Neural progenitor cell (in vitro differentiated cells): ENCODE results near the gene SHROOM1. TPM values are rescaled to one million over a fixed set of nuclear protein-coding genes. Genes with fewer than 3 reads are reported as not detected.

Source experiments
- DNase-seq: peaks from one replicate; pipeline ENCODE4 v3.0.0-alpha.2; 2016; ENCODE audit warnings: low spot score
- H2AFZ ChIP-seq: fragments of 200-600 bp; sonication (generic); replicated peaks from 2 replicates; pipeline ENCODE4 v1.6.1; 2016; ENCODE audit warnings: antibody characterized with exemption
- H3F3A ChIP-seq: fragments of 200-600 bp; sonication (generic); 2 replicates; pipeline ENCODE4 v1.6.1; 2016; ENCODE audit warnings: antibody characterized with exemption, low read depth
- H3K27ac ChIP-seq: fragments of 200-600 bp; sonication (generic); 2 replicates; pipeline ENCODE4 v1.5.1; 2016; ENCODE audit warnings: mild to moderate bottlenecking
- H3K27me3 ChIP-seq: fragments of 200-600 bp; sonication (generic); 2 replicates; pipeline ENCODE4 v1.6.1; 2016; ENCODE audit warnings: mild to moderate bottlenecking, moderate library complexity
- H3K36me3 ChIP-seq: fragments of 200-600 bp; sonication (generic); 2 replicates; pipeline ENCODE4 v1.5.1; 2016
- H3K4me1 ChIP-seq: fragments of 200-600 bp; sonication (generic); 2 replicates; pipeline ENCODE4 v1.6.1; 2016; ENCODE audit warnings: mixed run types
- H3K4me2 ChIP-seq: fragments of 200-600 bp; sonication (generic); 2 replicates; pipeline ENCODE4 v1.6.1; 2016
- H3K4me3 ChIP-seq: fragments of 200-600 bp; sonication (generic); 2 replicates; pipeline ENCODE4 v1.5.1; 2016
- H3K79me2 ChIP-seq: fragments of 200-600 bp; sonication (generic); 2 replicates; pipeline ENCODE4 v1.6.1; 2016; ENCODE audit warnings: low read depth
- H3K9ac ChIP-seq: fragments of 200-600 bp; sonication (generic); 2 replicates; pipeline ENCODE4 v1.6.1; 2016
- H3K9me3 ChIP-seq: fragments of 200-600 bp; sonication (generic); 2 replicates; pipeline ENCODE4 v1.5.1; 2016; ENCODE audit warnings: low read depth
- H4K20me1 ChIP-seq: fragments of 200-600 bp; sonication (generic); 2 replicates; pipeline ENCODE4 v1.6.1; 2016; ENCODE audit warnings: low read depth
- H3K27ac Mint-ChIP-seq: 3 replicates; pipeline ENCODE4 v1.8.0; 2021; ENCODE audit warnings: mixed read lengths
- H3K27me3 Mint-ChIP-seq: 2 replicates; pipeline ENCODE4 v1.8.0; 2022; ENCODE audit warnings: low read depth, mild to moderate bottlenecking, inconsistent platforms, moderate library complexity, mixed read lengths; ENCODE audit not compliant: insufficient read depth
- H3K36me3 Mint-ChIP-seq: 3 replicates; pipeline ENCODE4 v1.8.0; 2021; ENCODE audit warnings: mixed read lengths
- H3K4me1 Mint-ChIP-seq: 3 replicates; pipeline ENCODE4 v1.8.0; 2021; ENCODE audit warnings: mixed read lengths
- H3K4me3 Mint-ChIP-seq: 3 replicates; pipeline ENCODE4 v1.8.0; 2021; ENCODE audit warnings: mild to moderate bottlenecking, moderate library complexity, mixed read lengths
- H3K9me3 Mint-ChIP-seq: 3 replicates; pipeline ENCODE4 v1.8.0; 2020; ENCODE audit warnings: mixed read lengths
- EZH2 ChIP-seq: fragments of 200-600 bp; sonication (generic); IDR thresholded peaks from 2 replicates; pipeline ENCODE4 v1.6.1; 2017; ENCODE audit warnings: antibody characterized with exemption, mild to moderate bottlenecking, moderate library complexity
- EZH2phosphoT487 ChIP-seq: fragments of 200-600 bp; sonication (generic); IDR thresholded peaks from 2 replicates; pipeline ENCODE4 v1.6.1; 2017; ENCODE audit warnings: antibody characterized with exemption
- total RNA-seq: library from RNA; depleted of rRNA; stranded (reverse); fragments of >200 nt; gene quantifications from 2 replicates; pipeline ENCODE4 v1.2.3, GENCODE V29; 2015; ENCODE audit warnings: low replicate concordance
- TF ChIP-seq, protein P1 (sequence below): fragments of 200-600 bp; sonication (generic); IDR thresholded peaks from 2 replicates; pipeline ENCODE4 v1.5.1; 2017; ENCODE audit warnings: antibody characterized with exemption, mild to moderate bottlenecking

SHROOM1 gene
- total RNA-seq, 1 donor from 2014 or later: 0.36 TPM

DNA sequence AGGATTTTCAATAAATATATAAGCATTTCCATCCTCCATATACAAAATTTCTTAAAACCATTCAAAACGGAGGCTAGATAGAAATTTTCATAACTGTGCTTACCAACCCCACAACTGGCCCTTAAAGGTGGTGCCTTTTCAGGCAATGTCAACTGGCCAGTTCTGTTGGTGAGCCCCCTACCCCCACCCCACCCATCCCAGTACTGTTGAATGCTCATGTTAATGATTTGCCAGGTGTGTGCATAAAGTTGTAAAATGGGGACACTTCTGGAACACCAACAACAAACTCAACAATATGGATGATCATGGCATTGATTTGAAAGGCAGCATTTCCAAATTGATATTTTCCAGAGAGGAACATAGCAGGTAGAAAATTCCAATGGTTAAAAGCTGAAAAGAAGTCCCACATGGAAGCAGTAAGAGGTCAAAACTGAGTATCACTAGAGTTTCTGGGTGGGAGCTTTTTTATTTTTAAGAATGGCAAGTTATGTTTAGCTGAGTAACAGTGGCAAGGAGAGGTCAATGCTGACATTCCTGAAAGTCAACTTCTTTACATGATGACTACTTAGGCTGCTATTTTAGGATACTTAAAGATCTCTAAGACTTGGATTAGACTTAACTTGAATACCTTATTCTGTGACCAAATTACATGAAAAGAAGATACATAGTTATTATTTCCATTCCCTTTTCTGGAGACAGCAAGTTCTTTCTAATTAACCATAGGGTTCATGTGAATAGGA, 45.7 kb upstream of the SHROOM1 start:
- H3K36me3 ChIP-seq: peaks cover 15% of the 10 kb centered on the region
- H3K27me3 ChIP-seq: no peaks in the 10 kb centered on the region
- H4K20me1 ChIP-seq: peaks cover 8% of the 10 kb centered on the region
- peaks cover 9% of the 10 kb centered on the region for H3K36me3 Mint-ChIP-seq
- no peak for DNase-seq
- H3K79me2 ChIP-seq: no peaks in the 10 kb centered on the region
- no peaks in the 10 kb centered on the region for H3K4me1 Mint-ChIP-seq
- no peaks in the 10 kb centered on the region for H3K27me3 Mint-ChIP-seq
- no peak overlapping the region for H3K4me3 Mint-ChIP-seq
- H3K4me3 ChIP-seq: no peak overlapping the region
- H2AFZ ChIP-seq: no peak overlapping the region
- no peak overlapping the region for H3K27ac Mint-ChIP-seq
- no peaks in the 10 kb centered on the region for H3K9me3 Mint-ChIP-seq
- H3F3A ChIP-seq: peaks cover 26% of the 10 kb centered on the region
- H3K9me3 ChIP-seq: no peaks in the 10 kb centered on the region
- H3K4me1 ChIP-seq: no peaks in the 10 kb centered on the region
- no peak overlapping the region for H3K9ac ChIP-seq
- H3K4me2 ChIP-seq: no peak overlapping the region
- TF ChIP-seq EZH2phosphoT487 (no peak), EZH2 (no peak)
- TF ChIP-seq, protein P1, sequence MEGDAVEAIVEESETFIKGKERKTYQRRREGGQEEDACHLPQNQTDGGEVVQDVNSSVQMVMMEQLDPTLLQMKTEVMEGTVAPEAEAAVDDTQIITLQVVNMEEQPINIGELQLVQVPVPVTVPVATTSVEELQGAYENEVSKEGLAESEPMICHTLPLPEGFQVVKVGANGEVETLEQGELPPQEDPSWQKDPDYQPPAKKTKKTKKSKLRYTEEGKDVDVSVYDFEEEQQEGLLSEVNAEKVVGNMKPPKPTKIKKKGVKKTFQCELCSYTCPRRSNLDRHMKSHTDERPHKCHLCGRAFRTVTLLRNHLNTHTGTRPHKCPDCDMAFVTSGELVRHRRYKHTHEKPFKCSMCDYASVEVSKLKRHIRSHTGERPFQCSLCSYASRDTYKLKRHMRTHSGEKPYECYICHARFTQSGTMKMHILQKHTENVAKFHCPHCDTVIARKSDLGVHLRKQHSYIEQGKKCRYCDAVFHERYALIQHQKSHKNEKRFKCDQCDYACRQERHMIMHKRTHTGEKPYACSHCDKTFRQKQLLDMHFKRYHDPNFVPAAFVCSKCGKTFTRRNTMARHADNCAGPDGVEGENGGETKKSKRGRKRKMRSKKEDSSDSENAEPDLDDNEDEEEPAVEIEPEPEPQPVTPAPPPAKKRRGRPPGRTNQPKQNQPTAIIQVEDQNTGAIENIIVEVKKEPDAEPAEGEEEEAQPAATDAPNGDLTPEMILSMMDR: no peak
- no peak overlapping the region for H3K27ac ChIP-seq

DNA sequence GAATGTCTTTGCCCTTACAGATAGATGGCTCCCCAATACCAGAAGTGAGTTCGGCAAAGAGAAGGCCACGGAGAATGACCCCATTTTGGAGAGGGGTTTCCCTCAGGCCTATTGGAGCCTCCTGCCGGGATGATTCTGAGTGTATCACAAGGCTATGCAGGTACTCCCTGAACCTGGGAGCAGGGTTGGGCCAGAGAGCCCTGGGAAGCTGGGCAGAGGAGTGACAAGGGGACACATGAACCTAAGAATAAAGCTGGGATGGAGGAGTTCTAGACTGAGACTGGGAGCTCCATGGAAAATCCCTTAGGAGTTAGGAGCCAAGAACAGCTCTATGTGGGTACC, 43.5 kb upstream of the SHROOM1 start:
- H3K4me3 Mint-ChIP-seq: no peak overlapping the region
- peaks cover 11% of the 10 kb centered on the region for H3K36me3 Mint-ChIP-seq
- no peak overlapping the region for H3K4me3 ChIP-seq
- TF ChIP-seq, protein P1: no peak
- TF ChIP-seq EZH2phosphoT487 (no peak), EZH2 (no peak)
- no peak overlapping the region for H3K27ac Mint-ChIP-seq
- no peaks in the 10 kb centered on the region for H3K36me3 ChIP-seq
- no peak for DNase-seq
- H3K9ac ChIP-seq: no peak overlapping the region
- H3K27me3 ChIP-seq: no peaks in the 10 kb centered on the region
- H3F3A ChIP-seq: peaks cover 28% of the 10 kb centered on the region
- no peaks in the 10 kb centered on the region for H3K9me3 ChIP-seq
- no peaks in the 10 kb centered on the region for H3K4me1 Mint-ChIP-seq
- H3K27ac ChIP-seq: no peak overlapping the region
- no peak overlapping the region for H3K4me2 ChIP-seq
- peaks cover 8% of the 10 kb centered on the region for H4K20me1 ChIP-seq
- H3K27me3 Mint-ChIP-seq: no peaks in the 10 kb centered on the region
- H3K9me3 Mint-ChIP-seq: no peaks in the 10 kb centered on the region
- no peaks in the 10 kb centered on the region for H3K4me1 ChIP-seq
- no peak overlapping the region for H2AFZ ChIP-seq
- no peaks in the 10 kb centered on the region for H3K79me2 ChIP-seq

DNA sequence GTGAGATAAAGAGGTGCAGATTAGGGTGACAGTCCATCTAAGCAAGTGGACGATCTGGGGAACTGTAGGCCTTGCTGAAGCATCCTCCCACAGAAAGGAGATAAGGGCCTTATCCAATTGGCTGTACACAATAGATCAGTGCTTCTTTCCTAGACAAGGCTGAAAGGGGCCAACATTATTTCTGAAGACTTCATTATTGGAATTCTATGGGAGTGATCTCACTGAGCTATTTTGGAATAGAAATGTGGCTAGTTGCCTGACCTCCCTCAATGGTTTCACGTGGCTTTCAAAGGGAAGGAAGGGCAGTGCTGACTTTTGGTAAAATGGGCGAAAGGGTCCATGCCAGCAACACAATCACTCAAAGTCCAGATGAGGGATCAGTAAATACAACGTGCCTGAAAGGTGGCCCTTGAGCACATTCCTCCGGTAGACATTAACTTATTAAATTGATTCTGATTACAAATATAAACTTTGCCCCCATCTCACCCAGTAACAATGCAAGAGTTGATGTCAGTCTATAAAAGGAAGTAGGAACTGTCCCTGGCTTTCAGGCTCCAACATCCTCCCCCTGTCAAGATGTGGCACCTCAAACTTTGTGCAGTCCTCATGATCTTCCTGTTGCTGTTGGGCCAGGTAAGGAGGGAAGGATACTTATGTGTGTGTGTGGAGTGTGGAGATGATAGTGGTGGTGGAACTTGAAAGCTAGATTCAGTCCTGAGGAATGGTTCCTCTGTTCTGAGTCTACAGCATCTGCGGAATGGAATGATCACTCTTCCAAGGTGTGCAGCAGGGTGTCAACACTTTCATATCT, 42.9 kb upstream of the SHROOM1 start, which contains the start of gene LEAP2:
LEAP2 (plus strand) TSS at position 550 of the 811 bp plus-strand sequence; CDS start at position 577, 27 bp downstream.
- H3K4me3 ChIP-seq: no peak within 1 kb of the TSS
- Mint-ChIP-seq H3K27me3 (no peaks in the 10 kb centered on the region), H3K27ac (no peak within 1 kb of the TSS), H3K4me3 (no peak within 1 kb of the TSS), H3K36me3 (peaks cover 13% of the 10 kb centered on the region), H3K4me1 (peaks cover 2% of the 10 kb centered on the region), H3K9me3 (no peaks in the 10 kb centered on the region)
- no peaks in the 10 kb centered on the region for H3K36me3 ChIP-seq
- H3K27me3 ChIP-seq: no peaks in the 10 kb centered on the region
- H3F3A ChIP-seq: peaks cover 28% of the 10 kb centered on the region
- H3K9ac ChIP-seq: no peak within 1 kb of the TSS
- DNase-seq: no peak
- H3K4me1 ChIP-seq: no peaks in the 10 kb centered on the region
- peaks cover 6% of the 10 kb centered on the region for H4K20me1 ChIP-seq
- H2AFZ ChIP-seq: no peak within 1 kb of the TSS
- H3K4me2 ChIP-seq: no peak within 1 kb of the TSS
- no peaks in the 10 kb centered on the region for H3K79me2 ChIP-seq
- no peaks in the 10 kb centered on the region for H3K9me3 ChIP-seq
- TF ChIP-seq EZH2: no peak
- TF ChIP-seq, protein P1: no peak
- no peak for TF ChIP-seq EZH2phosphoT487
- H3K27ac ChIP-seq: no peak within 1 kb of the TSS
